GM18951 (cell line): ENCODE measurements around the gene SIRT2.
"Not testable (repeated sequence)": the region's sequence is repeated elsewhere in the genome, so short reads cannot be mapped to it uniquely, and the experiment has no call there.

Source experiments
- POLR2A ChIP-seq: IDR thresholded peaks from 4 replicates; pipeline ENCODE4 v1.6.1; 2011; ENCODE audit warnings: mild to moderate bottlenecking; ENCODE audit not compliant: insufficient read length, insufficient read depth; ENCODE audit errors: extremely low read depth
- in situ Hi-C: fragments of 300-500 bp; cut with MboI; formaldehyde crosslinking; loops from one replicate; pipeline ENCODE4 v1.12.0; 2022; ENCODE audit warnings: low sequenced_read_pairs, mixed read lengths, inconsistent platforms; ENCODE audit not compliant: unreplicated experiment

The SIRT2 gene

DNA sequence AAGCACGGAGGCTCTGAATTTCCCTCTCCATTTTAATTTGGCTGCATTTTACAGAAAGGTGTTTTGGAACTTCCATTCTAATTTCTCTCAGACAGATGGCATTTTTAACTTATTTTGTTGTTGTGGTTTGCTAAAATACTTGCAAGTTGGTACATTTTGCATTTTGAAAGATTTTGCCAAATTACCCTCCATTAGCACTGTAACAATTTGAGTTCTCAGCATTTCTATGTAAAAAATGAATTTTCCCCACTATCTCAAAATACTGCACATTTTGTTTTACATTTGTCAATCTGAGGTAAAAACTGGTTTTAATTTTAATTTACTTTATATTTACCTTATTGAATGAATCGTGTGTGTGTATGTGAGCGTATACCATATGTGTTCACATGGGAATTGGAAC lies 42.6 kb downstream of the SIRT2 start:
- in situ Hi-C loops = no loop called here
- no peak for TF ChIP-seq POLR2A

DNA sequence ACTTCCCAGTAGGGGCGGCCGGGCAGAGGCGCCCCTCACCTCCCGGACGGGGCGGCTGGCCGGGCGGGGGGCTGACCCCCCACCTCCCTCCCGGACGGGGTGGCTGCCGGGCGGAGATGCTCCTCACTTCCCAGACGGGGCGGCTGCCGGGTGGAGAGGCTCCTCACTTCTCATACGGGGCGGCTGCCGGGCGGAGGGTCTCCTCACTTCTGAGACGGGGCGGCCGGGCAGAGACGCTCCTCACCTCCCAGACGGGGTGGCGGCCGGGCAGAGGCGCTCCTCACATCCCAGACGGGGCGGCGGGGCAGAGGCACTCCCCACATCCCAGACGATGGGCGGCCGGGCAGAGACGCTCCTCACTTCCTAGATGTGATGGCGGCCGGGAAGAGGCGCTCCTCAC lies 43.7 kb downstream of the SIRT2 start:
- in situ Hi-C loops = not testable (repeated sequence)

GRCh38 chr19:38854961-38855360 lies 44.5 kb downstream of the SIRT2 start:
- in situ Hi-C loops = not testable (repeated sequence)

GRCh38 chr19:38853214-38853613 lies 46.2 kb downstream of the SIRT2 start:
- no peak for TF ChIP-seq POLR2A
- in situ Hi-C loops = no loop called here

- in situ Hi-C loops = no loop called here
- peak; percentile 20 for TF ChIP-seq POLR2A
Observed at GRCh38 chr19:38852231-38853044, 47.0 kb downstream of the SIRT2 start.

DNA sequence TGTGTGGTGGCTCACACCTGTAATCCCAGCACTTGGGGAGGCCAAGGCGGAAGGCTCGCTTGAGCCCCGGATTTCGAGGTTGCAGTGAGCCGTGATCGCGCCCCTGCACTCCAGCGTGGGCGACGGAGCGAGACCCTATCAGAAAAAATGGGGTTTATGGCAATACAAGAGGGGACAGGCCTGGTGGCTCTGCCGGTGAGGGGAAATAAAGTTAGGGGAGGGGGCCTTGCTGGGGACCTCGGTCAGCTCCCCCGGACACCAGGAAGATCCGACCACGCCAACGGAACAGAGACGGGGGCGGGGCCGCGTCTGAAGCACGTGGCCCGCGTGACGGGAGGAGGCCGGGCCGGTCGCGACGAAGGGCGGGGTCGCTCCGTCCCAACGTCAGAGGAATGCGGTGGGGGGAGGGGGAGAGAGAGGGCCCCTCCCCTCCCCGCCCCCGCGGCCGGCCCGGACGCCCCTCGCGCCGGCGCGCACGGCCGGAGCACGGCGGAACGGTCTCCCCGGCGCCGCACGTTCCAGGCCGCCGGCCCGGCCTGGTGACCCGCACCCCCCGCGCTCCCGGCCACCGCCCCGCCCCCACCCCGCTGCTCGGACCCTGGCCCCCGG lies 47.7 kb downstream of the SIRT2 start:
- peak; percentile 67 for TF ChIP-seq POLR2A
- in situ Hi-C loops = no loop called here

DNA sequence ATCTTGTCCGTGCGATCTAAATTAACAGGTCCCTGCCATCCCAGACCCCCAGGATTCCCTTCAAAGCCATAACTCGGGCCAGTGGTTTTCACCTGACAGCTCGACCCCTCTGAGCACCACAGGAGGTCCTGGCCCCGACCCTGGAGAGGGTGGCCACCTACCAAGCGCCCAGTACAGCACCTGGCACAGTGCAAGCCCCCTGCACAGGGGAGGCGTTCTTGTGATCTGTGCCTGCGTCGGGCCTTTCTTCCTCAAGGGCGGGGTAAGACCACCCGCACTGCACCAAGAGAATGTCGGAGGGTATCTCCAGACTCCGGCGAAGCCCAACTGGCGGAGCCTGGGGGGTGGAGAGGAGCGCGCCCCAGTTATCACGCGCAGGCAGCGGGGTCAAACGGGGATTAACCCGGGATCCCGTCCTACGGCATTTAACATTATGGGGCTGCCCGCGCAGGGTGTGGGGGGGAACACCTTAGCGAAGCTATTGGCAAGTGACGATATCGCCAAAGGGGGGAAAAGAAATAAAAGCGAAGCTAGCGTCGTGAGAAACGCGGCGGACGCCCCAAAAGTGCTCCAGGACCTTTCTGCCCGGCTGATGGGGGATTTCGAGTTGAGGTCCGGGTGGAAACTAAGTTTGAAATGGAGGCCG lies 48.3 kb downstream of the SIRT2 start:
- in situ Hi-C loops = no loop called here
- no peak for TF ChIP-seq POLR2A

- TF ChIP-seq POLR2A = peak; percentile 79
- in situ Hi-C loops = no loop called here
Observed at GRCh38 chr19:38850436-38850975, 48.9 kb downstream of the SIRT2 start.

DNA sequence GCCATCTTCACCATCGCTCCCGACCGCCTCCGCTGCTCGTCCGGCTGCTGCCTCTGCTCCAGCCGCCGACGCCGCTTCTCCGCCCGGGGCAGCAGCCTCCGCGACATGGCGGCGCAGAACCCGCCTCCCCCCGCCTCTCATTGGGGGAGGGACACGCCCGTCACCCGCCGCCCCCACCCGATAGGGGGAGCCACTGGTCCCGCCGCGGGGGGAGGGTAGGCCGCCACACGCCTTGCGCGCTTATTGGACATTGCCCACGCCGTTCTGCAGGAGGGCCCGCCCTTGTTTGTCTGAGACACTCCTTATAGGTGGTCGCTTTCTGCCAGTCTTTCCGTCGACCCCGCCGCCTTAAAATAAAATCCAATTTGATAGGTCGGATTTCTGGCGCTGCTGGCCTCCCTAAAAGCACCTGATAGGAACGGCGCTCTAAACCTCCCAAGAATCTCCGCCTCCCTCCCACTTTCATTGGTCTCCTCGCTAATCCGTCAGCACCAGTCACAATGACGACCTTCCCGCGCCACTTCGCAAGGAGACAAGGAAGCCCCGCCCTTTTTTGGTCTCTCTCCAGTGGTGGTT lies 49.5 kb downstream of the SIRT2 start, which contains the start of gene HNRNPL:
Gene HNRNPL, minus strand, starts transcription at position 127 of the 576 bp plus-strand sequence. Its CDS starts 20 bp downstream, at position 107.
- in situ Hi-C loops = no loop called here

GRCh38 chr19:38849147-38849859 lies 50.1 kb downstream of the SIRT2 start:
- in situ Hi-C loops = no loop called here
- TF ChIP-seq POLR2A = no peak

More for the DNA sequence above, 49.5 kb downstream of the SIRT2 start, which contains the start of gene HNRNPL:
- TF ChIP-seq POLR2A = peak; percentile 93

- in situ Hi-C loops = no loop called here
Observed at GRCh38 chr19:38848299-38849146, 50.9 kb downstream of the SIRT2 start.

GRCh38 chr19:38846097-38846496 lies 53.3 kb downstream of the SIRT2 start:
- in situ Hi-C loops = no loop called here
- no peak for TF ChIP-seq POLR2A

More at GRCh38 chr19:38848299-38849146, 50.9 kb downstream of the SIRT2 start:
- no peak for TF ChIP-seq POLR2A
